ENCODE data around the gene ITGB3.
"Not testable (repeated sequence)": the region's sequence is repeated elsewhere in the genome, so short reads cannot be mapped to it uniquely, and the experiment has no call there.

Gene ITGB3

DNA sequence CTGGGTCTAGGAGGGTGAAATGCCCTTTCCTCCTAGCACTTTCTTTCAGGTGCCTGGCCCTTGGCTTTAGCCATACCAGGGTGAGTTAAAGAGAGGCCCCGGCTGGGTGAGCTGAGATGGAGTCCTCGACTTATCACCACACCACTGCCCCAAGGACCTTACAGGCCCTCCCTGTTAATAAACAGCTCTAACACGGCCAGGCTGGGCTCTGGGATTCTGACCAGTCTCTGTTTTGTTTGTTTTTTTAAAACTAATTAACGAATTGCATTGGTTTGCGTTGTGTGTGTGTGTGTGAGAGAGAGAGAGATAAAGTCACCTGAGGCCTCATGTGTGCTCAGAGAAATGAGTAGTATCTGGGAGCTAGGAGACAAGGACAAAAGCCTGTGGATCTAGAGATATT is 30.2 kb upstream of the ITGB3 start:
- no peak for DNase-seq

DNA sequence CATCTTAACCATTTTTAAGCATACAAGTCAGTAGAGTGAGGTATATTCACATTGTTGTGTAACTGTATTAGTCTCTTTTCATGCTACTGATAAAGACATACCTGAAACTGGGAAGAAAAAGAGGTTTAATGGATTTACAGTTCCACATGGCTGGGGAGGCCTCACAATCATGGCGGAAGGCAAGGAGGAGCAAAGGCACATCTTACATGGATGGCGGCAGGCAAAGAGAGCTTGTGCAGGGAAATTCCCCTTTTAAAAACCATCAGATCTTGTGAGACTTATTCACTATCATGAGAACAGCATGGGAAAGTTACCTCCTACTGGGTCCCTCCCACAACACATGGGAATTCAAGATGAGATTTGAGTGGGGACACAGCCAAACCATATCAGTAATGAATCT is 29.6 kb upstream of the ITGB3 start:
- not testable (repeated sequence) for DNase-seq

DNA sequence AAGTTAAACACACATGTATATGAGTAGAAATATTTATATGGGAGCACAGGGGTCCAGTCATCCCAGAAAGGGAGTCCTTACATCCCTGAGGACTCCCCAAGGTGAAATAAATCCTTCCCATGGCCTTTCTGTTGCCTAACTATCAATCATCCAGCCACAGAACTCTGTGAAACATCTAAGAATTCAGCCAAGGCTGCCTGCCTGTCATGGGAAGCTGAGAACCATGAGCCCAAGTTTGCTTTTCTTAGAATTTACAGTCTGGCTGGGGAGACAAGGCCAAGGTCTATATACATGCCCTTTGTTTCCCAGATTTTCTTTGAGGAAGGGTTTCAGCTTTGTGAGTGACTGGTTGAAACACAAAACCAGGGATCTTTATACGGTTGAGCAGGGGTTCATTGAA is 28.7 kb upstream of the ITGB3 start:
- DNase-seq: no peak

DNA sequence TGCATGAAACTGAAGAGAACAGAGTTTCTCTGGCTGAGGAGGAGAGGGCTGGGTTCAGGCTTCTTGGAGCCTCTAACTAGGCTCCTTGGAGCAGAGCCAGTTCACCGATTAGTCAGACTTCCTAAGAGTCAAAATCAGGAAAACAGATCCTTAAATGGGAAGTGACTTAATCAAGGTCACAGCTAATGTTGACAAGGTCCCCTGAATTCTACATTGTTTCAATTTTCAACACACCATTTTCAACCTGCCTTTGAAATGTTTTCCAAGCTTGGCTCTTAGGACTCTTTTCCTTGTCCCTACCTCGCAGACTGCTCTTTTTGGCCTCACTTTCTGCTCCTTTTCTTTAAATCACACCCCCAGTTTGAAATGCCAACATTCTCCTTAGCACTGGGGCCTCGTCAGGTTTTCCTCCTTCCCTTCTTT is 28.2 kb upstream of the ITGB3 start:
- DNase-seq: no peak

DNA sequence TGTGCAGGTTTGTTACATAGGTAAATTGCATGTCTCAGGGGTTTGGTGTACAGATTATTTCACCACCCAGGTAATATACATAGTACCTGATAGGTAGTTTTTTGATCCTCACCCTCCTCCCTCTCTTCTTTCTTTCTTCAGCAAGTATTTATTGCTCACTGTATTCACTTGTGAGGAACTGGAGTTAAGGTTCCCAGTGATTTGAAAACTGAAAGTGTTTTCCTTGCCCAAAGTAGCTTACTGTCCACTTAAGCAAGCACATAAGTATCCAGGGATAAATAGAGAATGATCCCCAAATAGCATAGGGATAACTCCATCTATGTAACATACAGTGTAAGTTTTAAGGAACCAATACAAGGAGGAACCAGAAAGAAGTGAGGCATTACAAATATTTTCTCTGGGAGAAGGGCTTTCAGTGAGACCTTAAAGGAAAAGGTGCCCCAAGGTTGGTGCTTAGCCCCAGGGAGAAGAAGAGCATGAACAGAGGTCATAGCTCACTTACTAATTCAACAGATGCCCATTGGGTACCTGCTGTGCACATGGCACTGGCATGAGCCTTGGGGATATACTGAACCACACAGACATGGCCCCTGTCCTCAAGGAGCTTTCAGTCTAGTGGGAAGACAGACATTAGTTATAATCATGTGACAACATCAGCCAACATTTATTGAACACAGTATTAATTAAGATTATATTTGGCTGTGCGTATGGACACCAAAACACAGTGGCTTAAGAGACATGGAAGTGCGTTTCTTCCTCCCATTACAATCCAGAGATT is 27.5 kb upstream of the ITGB3 start:
- no peak for DNase-seq

DNA sequence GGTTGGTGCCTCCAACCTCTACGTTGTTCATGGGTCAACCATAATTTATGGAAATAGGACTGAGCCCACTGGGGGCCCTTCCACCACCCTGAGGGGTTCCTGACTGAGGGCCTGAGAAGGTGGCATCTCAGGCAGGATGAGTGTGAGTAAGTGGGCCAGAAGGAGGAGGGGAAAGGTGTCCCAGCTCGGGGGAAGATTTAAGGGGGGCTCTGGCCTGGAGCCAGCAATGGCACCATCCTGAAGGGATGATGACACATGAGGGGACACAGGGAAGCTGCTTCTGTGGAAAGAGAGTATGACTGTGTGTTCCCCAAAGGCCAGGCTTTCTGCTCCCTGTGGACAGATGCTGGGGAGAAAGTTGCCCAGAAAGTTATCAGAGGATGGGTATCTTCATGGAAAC is 25.8 kb upstream of the ITGB3 start:
- no peak for DNase-seq

DNA sequence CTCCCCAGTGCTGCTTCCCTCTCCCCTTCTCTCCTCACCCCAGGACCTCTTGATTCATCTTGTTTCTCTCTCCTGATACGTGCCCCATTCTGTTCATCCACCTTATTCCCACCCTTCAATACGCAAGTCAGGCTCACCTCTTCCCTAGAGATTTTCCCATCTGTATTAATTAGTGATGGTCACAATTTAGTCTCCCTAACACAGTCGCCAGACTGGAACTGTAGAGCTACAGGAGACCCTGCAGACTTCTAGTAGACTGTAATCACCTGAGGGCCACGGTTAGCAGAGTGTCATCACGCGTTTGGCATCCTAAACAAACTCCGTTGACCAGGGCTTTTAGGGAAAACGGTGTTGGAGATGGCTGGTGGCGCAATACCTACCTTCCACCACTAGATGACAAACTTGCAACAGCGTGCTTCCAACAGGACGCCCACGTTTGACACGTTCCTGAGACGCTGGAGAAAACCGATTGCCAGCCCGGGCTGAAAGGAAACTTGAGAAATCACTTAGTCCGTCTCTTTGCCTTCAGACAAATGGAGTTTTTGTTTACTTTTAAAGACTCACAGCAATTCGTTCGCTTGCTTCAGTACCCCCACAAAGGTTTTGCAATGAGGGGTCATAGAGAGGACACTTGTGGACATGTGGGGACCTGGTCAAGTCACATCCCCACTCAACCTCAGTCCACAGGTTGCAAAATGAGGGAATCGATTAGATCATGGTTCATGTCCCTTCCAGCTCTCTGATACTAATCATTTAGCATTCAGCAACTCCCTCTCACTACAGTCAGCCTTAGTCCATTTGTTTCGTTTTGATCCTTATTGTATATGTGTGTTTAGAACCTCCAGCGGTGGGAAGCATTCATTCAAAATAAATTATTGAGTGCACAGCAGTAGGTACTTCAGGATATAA is 23.8 kb upstream of the ITGB3 start:
- DNase-seq: peak; percentile 82

DNA sequence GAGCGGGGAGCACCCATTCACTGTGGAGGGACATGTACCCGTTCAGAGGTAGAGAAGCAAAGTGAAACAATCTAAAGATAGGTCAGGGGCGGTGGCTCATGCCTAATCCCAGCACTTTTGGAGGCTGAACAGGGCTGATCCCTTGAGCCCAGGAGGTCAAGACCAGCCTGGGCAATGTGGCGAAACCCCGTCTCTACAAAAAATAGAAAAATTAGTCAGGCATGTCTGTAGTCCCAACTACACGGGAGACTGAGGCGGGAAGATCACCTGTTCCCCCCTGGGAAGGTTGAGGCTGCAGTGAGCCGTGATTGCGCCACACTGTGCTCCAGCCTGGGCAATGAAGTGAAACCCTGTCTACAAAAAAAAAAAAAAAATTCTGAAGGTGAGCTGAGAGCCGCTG is 22.8 kb upstream of the ITGB3 start:
- no peak for DNase-seq

DNA sequence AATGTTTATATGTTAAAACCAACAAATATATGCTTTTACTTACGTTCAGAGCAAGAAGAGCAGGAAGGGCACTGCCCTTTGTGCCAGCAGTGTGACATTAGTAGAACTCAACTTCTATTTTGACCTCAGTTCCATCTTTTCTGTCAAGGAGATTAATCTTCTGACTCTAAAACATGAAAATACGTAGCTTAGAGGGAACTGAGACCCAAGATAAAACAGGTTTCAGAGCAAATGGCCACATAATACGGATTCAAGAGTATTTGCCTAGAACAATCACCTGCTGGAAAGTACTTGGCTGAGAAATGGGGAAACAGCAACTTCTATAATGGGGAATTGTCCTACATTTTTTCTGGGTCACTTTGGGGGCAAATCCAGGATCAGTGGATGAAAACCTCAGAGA is 22.3 kb upstream of the ITGB3 start:
- no peak for DNase-seq

DNA sequence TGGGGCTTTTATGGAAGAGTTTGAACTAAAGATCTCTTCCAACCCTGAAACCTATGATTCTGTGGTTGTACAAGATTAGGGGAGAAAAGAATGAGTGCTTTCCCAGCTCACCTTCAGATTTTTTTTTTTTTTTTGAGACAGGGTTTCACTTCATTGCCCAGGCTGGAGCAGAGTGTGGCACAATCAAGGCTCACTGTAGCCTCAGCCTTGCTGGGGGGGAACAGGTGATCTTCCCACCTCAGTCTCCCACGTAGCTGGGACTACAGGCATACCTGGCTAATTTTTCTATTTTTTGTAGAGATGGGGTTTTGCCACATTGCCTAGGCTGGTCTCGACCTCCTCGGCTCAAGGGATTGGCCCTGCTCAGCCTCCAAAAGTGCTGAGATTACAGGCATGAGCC is 21.8 kb upstream of the ITGB3 start:
- DNase-seq: no peak

DNA sequence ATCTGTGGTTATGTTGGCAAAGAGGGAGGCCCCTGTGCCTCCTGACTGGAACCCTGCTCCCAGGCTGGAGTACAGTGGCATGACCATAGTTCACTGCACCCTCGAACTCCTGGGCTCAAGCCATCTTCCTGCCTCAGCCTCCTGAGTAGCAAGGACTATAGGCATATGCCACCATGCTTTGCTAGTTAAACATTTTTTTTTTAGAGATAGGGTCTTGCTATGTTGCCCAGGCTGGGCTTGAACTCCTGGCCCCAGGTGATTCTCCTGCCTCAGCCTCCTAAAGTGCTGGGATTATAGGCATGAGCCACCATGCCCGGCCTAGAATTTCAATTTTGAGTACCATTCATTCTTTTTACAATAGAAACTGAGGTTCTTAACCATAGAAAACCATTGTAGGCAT is 21.2 kb upstream of the ITGB3 start:
- DNase-seq: no peak

DNA sequence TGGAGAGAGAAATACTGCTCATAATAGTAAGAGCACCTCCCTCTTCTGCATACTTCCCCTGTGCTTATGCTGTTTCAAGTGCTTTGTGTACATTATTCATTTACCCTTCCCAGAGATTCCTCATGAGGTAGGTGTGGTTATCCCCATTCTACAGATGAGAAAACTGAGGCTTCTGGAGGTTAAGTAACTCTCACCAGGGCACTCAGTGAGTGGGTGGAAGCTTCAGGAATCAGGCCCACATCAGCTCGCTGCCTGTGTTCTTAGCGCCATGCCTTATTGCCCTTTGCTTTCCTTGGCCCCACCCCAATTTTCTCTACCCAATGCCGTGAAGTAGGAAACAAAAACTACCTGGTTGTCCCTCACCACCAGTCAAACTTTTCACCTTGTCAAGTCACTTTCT is 18.1 kb upstream of the ITGB3 start:
- DNase-seq: no peak

DNA sequence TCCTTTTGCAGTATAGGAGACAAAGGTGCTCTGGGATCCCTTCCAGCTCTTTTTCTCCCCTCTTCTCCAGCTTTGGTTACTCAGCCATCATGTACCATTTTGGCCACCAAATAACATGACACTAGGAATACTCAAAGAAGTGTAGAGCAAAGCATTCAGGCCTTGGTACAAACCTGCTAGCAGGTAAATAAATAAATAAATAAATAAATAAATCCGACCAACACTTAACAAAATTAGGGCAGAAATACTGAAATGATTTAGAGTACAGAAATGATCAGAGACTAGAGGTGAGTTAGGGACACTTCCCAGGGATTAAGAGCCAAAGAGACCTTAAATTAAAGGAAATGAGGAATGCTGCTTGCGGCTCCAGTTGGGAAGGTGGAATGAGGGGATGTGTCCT is 17.7 kb upstream of the ITGB3 start:
- no peak for DNase-seq

DNA sequence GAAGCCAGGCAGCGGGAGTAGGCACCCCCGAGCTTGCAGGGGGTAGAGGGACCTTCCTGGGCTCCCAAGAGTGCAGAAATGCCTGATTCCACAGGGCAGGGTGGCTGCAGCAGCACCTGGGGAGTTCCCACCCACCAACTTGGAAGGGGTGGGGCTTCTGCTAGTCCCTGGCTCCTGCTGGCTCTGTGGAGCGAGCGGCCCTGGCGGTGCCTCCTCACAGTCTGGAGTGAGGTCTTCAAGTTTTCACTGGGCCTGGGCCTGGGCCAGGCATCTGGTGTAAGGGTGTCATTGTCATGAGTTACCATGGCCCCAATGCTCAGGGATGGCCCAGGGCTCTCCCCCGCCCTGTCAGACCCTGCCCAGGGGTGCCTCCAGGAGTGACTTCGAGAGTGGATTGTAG is 15.8 kb upstream of the ITGB3 start:
- DNase-seq: no peak

DNA sequence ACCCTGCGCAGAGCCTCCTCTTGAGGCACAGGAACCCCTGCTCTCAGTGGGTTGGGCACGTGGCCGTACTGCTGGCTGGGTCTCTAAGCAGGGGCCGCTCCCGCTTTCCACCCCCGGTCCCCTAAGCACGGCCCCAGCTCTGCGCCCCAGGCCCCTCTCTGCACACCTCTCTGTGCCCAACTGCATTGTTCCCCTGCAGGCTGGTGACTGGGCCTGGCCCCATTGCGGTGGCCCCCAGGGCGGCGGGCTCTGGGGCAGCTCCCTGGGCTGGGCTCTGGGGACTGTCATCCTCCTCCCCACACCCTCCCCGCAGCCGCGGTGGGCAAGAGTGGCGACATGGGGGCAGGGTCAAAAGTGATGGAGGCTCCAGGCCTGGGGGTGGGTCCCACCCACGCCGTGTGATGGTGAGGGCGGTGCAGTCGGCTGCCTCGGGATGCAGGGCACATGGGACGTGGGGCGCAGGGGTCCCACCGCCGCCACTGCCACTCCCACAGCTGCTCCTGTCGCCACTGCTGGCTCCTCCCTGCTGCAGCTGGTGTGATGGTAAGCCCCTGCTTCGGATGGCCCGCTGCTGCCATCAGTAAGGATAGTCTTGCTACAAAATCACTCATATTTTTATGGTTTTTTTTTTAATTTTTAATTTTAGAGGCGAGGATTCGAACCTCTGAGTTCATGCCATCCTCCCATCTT is 15.2 kb upstream of the ITGB3 start:
- DNase-seq: no peak

DNA sequence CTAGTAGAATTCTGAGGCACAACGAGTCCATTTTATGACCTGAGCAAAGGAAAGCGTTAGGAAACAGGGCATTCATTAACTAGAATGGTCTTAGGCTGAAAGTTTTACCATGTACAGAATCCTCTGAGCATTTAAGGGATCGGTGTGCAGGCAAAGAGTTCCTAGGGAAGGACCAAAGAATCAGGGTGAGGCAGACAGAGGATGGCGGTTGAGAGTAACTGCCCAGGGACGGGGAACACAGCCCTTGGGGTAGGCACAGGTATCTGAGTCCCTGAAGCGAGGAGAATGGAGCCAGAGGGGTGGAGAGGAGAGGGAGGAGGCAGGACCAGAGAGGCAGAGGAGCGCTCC is 14.0 kb upstream of the ITGB3 start:
- no peak for DNase-seq

DNA sequence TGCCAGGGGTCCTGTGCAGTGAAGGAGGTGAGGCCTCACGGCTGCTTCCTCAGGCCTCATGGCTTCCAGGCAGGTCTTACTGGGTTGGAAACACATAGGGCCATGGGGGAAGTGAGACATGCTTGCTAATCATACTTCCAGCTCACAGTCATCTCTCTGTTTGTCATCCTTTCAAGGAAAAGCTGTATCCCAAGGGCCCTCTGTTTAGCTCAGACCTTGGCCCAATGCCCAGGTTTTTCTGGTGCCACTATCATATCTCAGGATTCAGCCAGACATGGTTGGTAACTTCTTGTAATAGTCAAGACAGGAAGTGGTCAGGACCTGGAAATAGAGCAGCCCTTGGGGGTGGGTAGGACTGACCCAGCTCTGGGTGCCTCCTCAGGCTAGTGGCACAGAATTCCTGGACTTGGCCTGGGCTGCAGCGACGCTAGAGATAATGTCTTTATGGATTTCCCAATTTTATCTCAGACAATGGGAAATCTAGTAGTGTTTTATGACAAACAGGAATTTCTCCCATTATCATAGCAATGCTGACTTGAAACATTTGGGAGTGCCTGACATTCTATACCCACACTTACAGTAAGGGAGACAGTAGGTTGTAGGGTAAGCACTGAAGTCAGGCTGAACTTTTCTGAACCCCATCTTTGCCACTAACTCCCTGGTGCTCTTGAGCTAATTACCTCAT is 13.5 kb upstream of the ITGB3 start:
- DNase-seq: no peak

DNA sequence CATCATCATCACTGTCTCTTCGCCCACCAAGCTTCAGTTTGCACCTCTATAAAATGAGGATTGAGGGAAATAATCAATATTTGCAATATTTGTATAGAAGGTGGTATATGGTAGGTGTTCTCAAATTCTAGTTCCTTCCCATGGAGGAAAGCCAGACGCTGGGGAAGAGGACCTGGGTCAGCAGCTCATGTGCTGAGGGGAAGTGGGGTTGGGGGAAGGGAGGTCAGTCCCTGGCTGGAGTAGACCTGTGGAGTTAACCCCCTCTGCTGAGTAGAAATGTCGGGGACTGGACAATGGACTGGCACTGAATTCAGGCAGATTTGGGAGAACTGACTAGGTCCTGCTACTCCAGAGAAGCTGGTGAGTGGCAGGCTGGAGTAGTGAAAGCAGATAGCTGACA is 12.8 kb upstream of the ITGB3 start:
- no peak for DNase-seq

DNA sequence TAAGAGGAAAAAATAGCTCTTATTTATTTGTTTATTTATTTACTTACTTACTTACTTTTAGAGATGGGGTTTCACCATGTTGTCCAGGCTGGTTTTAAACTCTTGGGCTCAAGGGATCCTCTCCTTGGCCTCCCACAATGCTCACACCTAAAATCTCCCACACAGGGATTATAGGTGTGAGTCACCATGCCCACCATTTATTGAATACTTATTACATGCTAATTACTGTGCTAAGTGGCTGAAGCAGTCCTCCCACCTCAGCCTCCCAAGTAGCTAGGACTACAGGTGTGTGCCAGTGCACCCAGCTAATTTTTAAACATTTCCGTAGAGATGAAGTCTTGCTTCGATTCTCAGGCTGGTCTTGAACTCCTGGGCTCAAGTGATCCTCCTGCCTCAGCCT is 11.0 kb upstream of the ITGB3 start:
- DNase-seq: no peak

DNA sequence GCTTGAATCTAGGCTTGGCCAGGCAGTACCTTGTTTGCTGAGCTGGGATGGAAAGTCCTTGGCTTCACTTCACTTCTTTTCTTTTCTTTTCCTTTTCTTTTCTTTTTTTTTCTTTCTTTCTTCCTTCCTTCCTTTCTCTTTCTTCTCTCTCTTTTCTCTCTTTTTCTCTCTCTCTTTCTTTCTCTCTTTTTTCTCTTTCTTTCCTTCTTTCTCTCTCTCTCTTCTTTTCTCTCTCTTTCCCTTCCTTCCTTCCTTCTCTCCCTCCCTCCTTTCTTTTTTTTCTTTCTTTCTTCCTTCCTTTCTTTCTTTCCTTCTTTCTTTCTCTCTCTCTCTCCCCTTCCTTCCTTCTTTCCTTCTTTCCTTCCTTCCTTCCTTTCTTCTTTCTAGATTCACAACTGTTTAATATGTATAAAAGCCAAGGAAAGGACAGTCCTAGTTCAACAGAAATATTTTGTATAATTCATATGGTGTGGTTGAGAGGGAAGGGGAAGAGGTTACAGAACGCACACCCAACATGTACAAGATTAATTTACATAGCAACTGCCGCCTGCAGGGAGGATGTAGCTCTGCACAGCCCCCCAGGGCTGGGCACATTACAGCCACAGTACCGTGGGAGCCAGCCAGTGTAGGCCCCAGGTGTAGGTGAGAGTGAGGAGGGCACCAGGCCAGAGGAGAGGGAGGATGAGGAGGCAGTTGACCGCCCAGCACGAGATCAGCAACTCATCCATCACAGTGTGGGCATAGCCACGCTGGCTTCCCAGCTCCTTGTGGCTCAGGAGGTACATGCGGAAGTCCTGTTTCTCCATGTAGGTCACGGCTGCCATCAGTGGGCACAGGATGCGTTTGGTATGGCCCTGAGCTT is 9.7 kb upstream of the ITGB3 start:
- DNase-seq: no peak

DNA sequence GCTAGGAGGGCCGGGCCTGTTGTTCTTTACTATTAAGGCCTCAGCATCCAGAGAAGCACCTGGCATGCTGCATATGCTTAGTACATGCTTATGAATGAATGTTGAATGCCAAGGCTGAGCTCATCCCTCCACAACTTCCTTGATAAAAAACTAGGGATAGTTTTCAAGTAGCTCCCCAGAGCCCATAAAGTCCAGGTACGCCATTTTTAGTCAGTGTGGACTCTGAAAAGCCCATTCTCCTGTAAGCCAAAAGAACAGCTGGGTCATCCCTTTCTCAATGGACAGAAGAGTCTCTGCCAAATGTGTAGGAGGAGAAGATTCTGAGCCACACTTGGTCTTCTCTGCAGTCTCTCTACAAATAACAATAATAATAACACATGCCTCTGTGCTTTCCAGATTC is 8.9 kb upstream of the ITGB3 start:
- DNase-seq: no peak

DNA sequence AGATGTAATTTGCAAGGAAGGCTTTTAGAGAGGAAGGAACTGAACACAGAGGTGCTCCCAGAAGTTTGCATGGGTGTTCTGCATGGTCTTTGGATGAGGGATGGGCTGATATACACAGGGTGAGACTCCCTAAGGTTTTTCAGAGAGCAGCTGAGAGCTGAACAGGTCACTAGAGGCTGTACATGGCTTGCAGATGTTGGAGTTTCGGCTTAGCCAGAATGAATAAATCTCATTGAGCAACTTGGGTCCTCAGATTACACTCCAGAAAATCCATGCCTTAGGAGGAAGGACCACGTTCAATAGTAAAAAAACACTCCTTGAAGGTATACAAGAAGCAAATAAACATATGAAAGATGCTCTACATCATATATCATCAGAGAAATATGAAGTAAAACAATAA is 7.5 kb upstream of the ITGB3 start:
- DNase-seq: no peak
